Suppressor macrophage (primary cell): Measurements from ENCODE around the gene NPIPA1.
"Not testable (repeated sequence)": the region's sequence is repeated elsewhere in the genome, so short reads cannot be mapped to it uniquely, and the experiment has no call there.

ENCODE experiments used
- DNase-seq, 4 experiments: peaks; one replicate each; pipeline ENCODE4 v3.0.0-alpha.2; 2020 to 2022

The NPIPA1 gene

DNA sequence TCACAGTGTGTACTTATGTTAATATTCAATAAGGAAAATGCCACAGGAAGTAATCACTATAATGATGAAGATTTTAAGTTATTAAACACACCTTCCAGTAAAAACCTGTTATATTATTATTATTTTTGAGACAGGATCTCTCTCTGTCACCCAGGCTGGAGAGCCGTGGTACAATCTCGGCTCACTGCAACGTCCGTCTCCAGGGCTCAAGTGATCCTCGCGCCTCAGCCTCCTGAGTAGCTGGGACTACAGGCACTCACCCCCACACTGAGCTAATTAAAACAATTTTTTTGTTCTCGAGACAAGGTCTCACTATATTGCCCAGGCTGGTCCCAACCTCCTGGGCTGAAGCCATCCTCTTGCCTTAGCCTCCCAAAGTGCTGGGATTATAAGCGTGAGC, 41.0 kb downstream of the NPIPA1 start:
- not testable (repeated sequence) for DNase-seq

DNA sequence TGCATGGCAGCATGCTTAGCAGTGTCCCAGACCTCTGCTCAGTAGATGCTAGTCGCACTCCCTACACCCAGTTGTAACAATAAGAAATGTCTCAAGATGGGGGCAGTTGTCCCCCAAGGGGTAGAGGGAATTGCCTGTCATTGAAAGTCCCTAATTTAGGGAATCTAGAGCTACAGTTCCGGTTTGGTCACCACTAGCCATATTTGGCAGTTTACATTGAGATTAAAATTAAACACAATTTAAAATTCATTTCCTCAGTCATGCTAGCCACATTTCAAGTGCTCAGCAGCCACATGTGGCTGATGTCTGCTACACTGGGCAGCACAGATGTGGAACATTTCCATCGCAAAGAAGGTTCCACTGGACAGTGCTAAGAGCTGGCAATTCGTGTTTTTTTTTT, 41.7 kb downstream of the NPIPA1 start:
- DNase-seq = not testable (repeated sequence)

DNA sequence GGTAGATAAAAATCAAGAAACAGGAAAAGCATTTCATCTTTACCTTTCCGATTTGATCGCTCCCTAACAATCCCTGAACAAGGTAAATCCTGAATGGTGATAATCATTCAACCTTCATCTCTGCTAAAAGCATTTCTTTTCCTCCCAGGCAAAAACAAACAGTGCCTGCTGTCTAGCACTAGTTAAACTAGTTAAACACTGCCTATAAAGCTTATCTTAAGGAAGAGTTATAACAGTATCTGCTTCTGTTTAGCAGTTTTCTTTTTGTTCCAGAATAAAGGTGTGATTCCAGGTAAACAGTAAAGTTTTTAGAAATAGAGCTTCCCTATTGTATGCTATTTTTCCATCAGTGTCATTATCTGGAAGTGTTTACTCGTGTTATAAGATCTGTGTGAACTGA, 44.0 kb downstream of the NPIPA1 start:
- DNase-seq = not testable (repeated sequence)

DNA sequence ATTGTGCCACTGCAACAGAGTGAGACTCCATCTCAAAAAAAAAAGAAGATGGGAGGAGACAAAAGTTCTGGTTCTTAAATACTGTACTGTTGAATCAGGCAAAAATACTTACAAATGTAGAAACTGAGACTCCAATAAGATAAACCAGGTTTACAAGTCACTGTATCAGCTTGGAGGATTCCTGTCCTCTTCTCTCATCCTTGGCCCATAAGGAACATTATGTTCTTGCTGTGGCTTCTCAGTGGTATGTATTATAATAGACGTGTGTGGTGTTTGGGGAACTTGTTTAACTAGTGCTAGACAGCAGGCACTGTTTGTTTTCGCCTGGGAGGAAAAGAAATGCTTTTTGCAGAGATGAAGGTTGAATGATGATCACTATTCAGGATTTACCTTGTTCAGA, 45.3 kb downstream of the NPIPA1 start:
- not testable (repeated sequence) for DNase-seq

DNA sequence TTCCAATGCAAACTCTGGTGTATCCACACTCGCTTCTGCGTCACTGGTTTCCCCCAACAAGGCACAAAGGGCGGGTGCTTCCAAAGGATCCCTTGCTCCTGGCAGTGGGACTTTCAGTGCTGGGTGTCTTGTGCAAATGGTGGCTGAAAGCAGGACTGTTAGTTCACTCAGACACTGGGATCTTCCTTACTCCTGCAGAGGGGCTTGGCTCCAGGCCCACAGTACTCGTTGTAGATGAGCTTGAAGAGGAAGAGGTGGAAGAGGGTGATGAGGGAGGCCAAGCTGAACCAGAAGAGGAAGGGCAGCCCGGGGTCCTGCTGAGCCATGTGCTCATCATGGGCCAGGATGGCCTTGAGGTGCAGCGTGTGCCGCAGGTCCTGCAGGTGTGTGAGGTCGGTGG, 50.8 kb downstream of the NPIPA1 start:
- DNase-seq = peak in 1 of 4 experiments; percentile 10

DNA sequence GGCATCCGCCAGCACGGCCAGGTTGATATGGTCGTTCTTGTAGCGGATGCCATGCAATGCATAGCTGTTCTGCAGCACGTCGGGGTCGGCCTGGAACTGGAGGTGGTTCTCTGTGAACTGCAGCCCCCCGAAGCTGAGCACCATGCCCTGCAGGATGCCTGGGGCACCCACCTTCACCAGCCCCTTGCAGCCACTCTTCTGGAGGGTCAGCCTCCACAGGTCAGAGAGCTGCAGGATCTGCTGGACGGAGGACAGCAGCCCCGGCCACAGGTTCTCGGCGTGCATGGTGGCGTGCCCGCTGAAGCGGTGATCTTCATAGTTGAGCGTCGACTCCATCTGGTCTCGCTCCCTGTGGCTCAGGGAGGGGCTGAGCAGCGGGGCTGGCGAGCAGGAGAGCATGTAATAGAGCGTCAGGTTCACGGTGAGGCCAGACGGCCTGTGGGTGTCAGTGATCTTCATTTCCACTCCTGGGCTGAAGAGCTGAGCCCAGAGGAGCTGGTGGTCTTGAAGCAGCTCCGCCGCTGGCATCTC, 51.5 kb downstream of the NPIPA1 start:
- DNase-seq = not testable (repeated sequence)

DNA sequence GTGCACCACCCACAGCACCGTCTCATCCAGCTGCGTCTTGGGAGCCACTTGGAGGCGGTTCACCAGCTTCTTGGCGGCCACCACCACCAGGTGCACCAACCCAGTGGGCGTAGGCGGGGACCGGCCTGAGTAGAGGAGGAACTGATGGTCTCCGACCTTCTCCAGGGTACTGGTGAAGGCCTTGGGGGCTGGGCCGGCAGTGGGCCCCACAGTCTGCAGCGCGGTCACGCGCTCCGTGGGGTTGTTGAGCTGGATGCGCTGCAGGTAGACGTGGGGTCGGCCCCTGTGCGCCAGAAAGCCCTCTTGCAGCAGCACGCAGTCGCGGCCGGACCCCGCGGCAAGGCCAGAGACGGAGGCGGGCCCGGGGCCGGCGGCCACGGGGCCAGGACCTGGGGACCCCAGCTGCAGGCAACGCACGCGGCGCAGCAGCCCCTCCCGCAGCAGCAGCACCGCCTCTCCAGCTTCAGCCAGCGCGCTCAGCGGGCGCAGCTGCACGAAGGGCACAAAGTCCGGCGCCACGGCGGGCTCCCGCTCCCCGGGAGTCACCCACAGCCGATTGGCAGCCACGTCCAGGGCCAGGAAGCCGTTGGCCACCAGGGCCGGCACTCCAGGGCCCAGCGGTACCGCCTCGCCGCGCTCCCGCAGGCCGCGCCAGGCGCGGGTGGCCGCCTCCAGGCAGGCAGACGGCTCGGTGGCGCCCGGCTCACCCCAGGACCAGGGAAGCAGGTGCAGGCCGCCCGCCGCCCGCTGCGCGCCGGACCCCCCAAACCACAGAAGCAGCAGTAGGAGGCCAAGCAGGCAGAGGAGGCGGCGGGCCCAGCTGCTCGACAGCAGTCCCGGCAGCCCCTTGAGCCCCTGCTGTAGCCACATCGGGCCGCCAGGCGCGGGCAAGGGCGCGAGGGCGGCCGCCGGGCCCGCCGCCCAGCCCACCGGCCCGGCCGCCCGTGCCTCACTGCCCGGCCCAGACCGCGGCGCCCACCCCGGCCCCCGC, 52.3 kb downstream of the NPIPA1 start:
- DNase-seq = peak in 2 of 4 experiments; percentile 6 to 28

DNA sequence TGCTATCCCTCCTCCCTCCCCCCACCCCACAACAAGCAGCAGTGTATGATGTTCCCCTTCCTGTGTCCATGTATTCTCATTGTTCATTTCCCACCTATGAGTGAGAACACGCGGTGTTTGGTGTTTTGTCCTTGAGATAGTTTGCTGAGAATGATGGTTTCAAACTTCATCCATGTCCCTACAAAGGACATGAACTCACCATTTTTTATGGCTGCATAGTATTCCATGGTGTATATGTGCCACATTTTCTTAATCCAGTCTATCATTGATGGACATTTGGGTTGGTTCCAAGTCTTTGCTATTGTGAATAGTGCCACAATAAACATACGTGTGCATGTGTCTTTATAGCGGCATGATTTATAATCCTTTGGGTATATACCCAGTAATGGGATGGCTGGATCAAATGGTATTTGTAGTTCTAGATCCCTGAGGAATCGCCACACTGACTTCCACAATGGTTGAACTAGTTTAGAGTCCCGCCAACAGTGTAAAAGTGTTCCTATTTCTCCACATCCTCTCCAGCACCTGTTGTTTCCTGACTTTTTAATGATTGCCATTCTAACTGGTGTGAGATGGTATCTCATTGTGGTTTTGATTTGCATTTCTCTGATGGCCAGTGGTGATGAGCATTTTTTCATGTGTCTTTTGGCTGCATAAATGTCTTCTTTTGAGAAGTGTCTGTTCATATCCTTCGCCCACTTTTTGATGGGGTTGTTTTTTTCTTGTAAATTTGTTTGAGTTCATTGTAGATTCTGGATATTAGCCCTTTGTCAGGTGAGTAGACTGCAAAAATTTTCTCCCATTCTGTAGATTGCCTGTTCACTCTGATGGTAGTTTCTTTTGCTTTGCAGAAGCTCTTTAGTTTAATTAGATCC, 56.3 kb downstream of the NPIPA1 start:
- not testable (repeated sequence) for DNase-seq

DNA sequence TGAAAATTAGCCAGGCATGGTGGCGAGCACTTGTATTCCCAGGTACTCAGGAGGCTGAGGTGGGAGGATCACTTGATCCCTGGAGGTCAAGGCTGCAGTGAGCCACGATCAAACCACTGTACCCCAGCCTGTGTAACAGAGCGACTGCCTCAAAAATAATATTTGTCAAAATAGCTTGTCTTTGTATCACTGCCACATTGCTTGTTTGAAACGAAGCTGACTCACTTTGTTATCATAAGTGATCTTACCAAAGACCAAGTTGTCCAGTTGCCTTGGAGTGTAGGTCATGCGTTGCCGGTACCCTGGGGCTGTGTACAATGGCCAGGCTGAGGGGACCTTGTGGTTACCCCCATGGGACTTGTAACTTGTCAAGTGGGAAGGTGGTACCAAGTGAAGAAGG, 59.5 kb downstream of the NPIPA1 start:
- not testable (repeated sequence) for DNase-seq

DNA sequence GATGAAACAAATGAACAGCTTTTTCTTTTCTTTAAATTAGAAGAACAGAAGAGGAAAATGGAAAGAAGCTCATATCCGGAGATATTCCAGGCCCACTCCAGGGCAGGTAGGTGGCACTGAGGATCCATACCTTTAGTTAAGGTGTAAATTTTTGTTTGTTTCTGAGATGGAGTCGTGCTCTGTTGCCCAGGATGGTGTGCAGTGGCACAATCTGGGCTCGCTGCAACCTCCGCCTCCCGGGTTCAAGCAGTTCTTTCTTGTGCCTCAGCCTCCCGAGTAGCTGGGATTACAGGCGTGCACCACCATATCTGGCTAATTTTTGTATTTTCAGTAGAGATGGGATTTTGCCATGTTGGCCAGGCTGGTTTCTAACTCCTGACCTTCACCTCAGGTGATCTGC, 61.1 kb downstream of the NPIPA1 start:
- DNase-seq = not testable (repeated sequence)

DNA sequence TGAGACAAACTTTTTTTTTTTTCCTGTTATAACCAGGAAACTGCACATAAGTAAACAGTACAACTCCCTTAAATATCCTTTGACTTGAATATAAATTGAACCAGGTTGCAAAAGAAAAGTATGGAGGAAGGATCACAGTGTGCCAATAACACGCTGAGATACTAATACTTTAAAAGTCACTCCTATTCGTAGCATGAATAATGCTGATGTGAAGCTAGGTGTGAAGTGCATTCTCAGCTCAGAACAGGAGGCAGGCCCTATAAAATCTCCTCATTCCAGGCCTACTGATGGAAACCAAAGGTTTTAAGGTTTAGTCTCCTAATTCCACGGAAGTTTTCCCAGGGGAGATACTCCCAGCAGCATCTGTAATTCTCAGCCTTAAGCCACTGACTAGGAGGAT, 62.6 kb downstream of the NPIPA1 start:
- DNase-seq = not testable (repeated sequence)
